ENCODE data around the gene BABAM2.

The BABAM2 gene

GRCh38 chr2:28286678-28287077, 396.1 kb downstream of the BABAM2 start:
- TF ChIP-seq CTCF (conservative IDR thresholded peaks at IDR 0.05; ENCODE audit: low read depth, low read length), result no peak
- no peak overlapping the region for H3K4me3 ChIP-seq (ENCODE audit: low read depth, low read length)
- DNase-seq (ENCODE audit: low read depth), result peak; percentile 89

GRCh38 chr2:28287256-28287915, 396.9 kb downstream of the BABAM2 start:
- no peak for TF ChIP-seq CTCF (conservative IDR thresholded peaks at IDR 0.05; ENCODE audit: low read depth, low read length)
- H3K4me3 ChIP-seq (ENCODE audit: low read depth, low read length), result no peak overlapping the region
- DNase-seq (ENCODE audit: low read depth), result no peak

- no peak overlapping the region for H3K4me3 ChIP-seq (ENCODE audit: low read depth, low read length)
- DNase-seq (ENCODE audit: low read depth), result no peak
- TF ChIP-seq CTCF (conservative IDR thresholded peaks at IDR 0.05; ENCODE audit: low read depth, low read length), result no peak
These were observed 398.1 kb downstream of the BABAM2 start for GRCh38 chr2:28288620-28289019.

GRCh38 chr2:28291811-28292440, 401.4 kb downstream of the BABAM2 start:
- H3K4me3 ChIP-seq (ENCODE audit: low read depth, low read length), result no peak overlapping the region
- no peak for TF ChIP-seq CTCF (conservative IDR thresholded peaks at IDR 0.05; ENCODE audit: low read depth, low read length)
- DNase-seq (ENCODE audit: low read depth), result no peak

- DNase-seq (ENCODE audit: low read depth), result no peak
- no peak for TF ChIP-seq CTCF (conservative IDR thresholded peaks at IDR 0.05; ENCODE audit: low read depth, low read length)
- no peak overlapping the region for H3K4me3 ChIP-seq (ENCODE audit: low read depth, low read length)
These were observed 402.0 kb downstream of the BABAM2 start for GRCh38 chr2:28292491-28292890.

- DNase-seq (ENCODE audit: low read depth), result no peak
- no peak overlapping the region for H3K4me3 ChIP-seq (ENCODE audit: low read depth, low read length)
- no peak for TF ChIP-seq CTCF (conservative IDR thresholded peaks at IDR 0.05; ENCODE audit: low read depth, low read length)
These were observed 402.9 kb downstream of the BABAM2 start for GRCh38 chr2:28293416-28293815.

- H3K4me3 ChIP-seq (ENCODE audit: low read depth, low read length), result no peak overlapping the region
- no peak for DNase-seq (ENCODE audit: low read depth)
- no peak for TF ChIP-seq CTCF (conservative IDR thresholded peaks at IDR 0.05; ENCODE audit: low read depth, low read length)
These were observed 403.9 kb downstream of the BABAM2 start for GRCh38 chr2:28294451-28294850.
